Adrenal gland (tissue), 5 donors: ENCODE data around the gene ZC3H15.

Experiments used
- CTCF ChIP-seq, 6 experiments: fragments of 450-650 bp in 4 of 6; fragments of 200-600 bp in 2 of 6; sonication (generic) in 1 of 6; IDR thresholded peaks; 1 replicate in 5 of 6; 2 replicates in 1 of 6; pipeline versions ENCODE4 v1.5.1 to v1.8.0; 2016 to 2021; ENCODE audit warnings: antibody characterized with exemption in 6 of 6, mild to moderate bottlenecking in 2 of 6, moderate library complexity in 1 of 6
- POLR2A ChIP-seq, 2 donors: fragments of 450-650 bp; IDR thresholded peaks; one replicate each; pipeline ENCODE4 v1.6.1; 2017; ENCODE audit warnings: antibody characterized with exemption in 2 of 2, mild to moderate bottlenecking in 2 of 2, moderate library complexity in 1 of 2
- donor health status: DM: no; HTN: no; CAD: no.

GRCh38 chr2:186496401-186496800 lies 10.3 kb downstream of the ZC3H15 start:
- TF ChIP-seq CTCF (IDR thresholded peaks at IDR 0.05), result no peak
- TF ChIP-seq POLR2A (IDR thresholded peaks at IDR 0.05), result no peak
